Activated effector memory CD4-positive, alpha-beta T cell treated with anti-CD3 and anti-CD28 coated beads, Interleukin-2, amount 50 U/mL, for 16 hours (primary cell): ENCODE measurements around the gene EVX1.
A peak's percentile ranks its signal among the peaks of the same experiment; 100 is the strongest.

Experiments used
- DNase-seq: peaks from one replicate; pipeline ENCODE4 v3.0.0-alpha.2; 2020

EVX1 gene

DNA sequence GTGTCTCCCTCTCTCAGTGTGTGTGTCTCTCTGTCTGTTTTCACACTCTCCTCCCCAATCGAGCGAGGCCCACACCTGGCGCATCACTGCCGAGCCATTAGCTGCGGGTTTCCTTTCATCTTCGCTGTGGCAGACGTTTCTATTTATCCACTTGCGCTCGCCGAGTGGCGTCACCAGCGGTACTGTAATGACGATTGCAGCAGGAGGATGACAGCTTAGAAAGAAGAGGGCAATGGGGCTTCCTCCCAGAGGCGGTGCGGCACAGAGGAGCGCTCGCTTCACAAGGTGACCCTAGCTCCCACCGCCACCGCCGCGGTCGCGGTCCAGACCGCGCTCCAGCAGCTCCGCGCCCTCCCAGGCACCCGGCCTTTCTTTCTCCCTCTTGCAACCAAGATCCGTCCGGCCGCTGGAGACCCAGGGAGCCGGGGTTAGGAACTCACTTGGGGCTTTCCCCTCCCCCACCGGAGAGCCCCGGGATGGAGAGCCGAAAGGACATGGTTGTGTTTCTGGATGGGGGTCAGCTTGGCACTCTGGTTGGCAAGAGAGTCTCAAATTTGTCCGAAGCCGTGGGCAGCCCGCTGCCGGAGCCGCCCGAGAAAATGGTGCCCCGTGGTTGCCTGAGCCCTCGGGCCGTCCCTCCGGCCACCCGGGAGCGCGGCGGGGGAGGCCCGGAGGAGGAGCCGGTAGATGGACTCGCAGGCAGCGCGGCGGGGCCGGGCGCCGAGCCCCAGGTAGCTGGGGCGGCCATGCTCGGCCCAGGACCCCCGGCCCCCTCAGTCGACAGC, at the start of gene EVX1:
EVX1 (plus strand) TSS at position 248 of the 785 bp plus-strand sequence; CDS start at position 477, 229 bp downstream.
- no peak for DNase-seq

- peak; percentile 30 for DNase-seq
Observed at GRCh38 chr7:27193335-27194001, 49.1 kb upstream of the EVX1 start.

- DNase-seq, result no peak
Observed at GRCh38 chr7:27194002-27194352, 48.6 kb upstream of the EVX1 start.

GRCh38 chr7:27194686-27195379, 47.8 kb upstream of the EVX1 start:
- no peak for DNase-seq

DNA sequence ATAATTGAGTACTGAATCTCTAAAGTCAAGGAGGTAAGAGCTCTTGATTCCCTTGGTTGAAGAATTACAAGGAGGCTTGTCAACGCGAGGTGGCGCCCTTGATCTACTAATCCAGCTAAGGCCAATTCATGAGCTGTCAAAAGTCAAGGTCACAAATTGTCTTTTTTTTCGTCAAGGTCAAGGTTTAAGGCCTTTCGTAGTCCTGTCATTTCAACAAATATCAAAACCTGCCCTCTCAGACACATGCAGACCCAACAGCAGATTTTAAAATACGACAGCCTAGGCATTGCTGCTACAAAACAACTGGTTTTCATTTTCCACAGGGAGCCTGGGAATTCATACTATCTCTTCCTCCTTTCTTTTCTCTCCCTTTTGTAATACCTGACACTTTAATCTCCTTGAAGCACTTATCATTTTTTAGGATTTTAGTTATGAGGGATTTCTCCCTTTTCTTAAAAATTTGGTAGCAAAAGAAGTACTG, 46.3 kb upstream of the EVX1 start:
- peak; percentile 93 for DNase-seq

- DNase-seq, result no peak
Observed at GRCh38 chr7:27197137-27198042, 45.2 kb upstream of the EVX1 start.

GRCh38 chr7:27198138-27198841, 44.3 kb upstream of the EVX1 start:
- no peak for DNase-seq

- no peak for DNase-seq
Observed at GRCh38 chr7:27198871-27199801, 43.5 kb upstream of the EVX1 start.

DNA sequence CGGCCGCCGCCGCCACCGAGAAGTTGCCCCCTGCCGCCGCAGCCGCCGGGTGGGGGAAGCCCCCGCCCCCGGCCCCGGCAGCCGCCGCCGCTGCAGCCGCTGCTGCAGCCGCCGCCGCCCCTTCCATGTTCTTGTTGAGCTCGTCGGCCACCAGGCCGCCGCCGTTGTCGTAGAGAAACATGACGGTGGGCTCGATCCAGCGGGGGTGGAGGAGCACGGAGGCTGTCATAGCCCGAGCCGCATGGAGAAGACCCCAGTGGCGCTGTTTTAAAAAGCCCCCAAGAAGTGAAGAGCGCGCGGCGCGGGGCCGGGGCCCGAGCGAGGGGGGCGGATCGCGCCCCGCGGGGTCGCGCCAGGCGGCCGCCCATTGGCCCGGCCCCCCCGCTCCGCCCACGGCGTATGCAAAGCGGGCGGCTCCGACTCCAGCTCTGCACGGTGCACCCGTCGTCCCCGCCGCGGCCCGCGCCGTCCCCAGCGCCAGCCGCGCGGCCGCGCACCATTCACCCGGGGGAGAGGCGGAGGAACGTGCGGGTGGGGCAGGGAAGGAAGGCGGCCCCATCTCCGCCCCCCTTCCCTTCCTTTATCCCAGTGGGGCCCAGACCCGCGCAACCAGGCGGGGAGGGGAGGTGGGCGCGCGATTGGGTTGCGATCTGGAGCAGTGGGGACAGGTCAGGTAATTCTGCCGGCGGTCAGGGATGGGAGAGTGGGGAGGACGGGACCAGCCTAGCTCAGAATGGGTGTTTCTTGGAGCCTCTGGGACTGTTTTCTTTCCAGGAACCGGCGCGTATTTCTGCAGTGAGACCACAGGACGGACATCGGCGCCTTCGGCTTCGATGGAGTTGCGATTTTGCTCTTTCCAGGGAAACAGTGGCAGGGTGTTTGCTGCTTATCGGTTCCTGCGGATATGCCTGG, 42.5 kb upstream of the EVX1 start, which contains the start of gene HOXA13:
HOXA13 (minus strand) TSS at position 243 of the 912 bp plus-strand sequence; CDS start at position 229, 14 bp downstream.
- DNase-seq, result no peak

DNA sequence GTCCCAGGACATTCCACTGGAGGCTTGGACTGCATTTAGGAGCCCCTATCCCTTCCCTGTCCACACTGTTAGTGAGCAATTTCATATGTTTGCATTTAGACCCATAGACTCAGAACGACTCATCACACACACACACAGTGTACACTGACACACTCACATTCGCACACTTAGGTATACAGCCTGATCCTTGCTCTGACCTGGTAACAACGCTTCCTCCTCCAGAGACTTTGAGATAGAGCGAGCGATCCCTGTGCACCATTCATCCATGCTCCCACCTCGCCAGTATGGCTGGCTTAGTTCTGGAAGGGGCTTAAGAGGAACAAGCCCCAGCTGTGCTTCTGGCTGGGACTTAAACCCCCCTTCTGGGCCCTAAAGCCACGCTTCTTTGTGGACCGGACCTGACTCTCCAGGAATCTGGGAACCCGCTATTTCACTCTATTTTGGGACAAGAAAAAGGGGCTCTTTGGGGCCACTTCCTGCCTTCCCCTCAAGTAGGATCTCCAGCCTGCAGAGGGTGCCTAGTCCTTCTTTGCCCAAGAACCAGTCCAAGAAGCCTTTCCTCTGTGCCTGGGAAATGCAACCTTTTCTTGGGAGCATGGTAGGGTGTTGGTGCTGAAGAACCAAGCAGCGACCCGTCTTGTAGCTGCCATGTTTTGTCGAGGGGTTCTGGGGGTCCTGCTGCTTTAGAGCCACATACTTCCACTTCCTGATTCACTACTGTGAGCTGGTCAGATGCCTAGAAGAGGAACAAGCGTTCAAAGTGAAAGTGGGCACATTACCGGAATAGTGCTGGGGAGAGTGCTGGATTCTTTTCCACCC, 41.6 kb upstream of the EVX1 start:
- DNase-seq, result no peak

DNA sequence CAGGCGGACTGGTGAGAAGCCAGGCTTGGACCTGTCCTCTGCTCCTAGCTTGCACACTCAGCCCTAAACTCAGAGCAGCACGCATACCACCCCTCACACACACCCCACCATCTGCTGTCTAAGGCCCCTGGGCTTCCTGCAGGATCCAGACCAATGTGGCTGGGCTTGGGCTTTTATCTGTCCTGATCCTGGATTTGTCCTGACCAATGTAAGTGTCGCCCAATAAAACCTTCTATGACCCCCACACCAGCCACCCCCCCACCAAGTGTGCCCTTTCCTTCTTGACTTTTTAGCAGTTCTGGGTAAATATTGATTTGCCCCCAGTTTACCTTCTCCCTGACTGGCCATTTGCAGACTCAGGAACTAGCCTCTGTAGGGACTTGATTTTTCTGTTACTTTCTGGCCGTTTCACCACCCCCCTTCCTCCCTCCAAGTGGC, 41.0 kb upstream of the EVX1 start:
- no peak for DNase-seq

- DNase-seq, result no peak
Observed at GRCh38 chr7:27202018-27202861, 40.4 kb upstream of the EVX1 start.

- no peak for DNase-seq
Observed at GRCh38 chr7:27202862-27203134, 39.8 kb upstream of the EVX1 start.

DNA sequence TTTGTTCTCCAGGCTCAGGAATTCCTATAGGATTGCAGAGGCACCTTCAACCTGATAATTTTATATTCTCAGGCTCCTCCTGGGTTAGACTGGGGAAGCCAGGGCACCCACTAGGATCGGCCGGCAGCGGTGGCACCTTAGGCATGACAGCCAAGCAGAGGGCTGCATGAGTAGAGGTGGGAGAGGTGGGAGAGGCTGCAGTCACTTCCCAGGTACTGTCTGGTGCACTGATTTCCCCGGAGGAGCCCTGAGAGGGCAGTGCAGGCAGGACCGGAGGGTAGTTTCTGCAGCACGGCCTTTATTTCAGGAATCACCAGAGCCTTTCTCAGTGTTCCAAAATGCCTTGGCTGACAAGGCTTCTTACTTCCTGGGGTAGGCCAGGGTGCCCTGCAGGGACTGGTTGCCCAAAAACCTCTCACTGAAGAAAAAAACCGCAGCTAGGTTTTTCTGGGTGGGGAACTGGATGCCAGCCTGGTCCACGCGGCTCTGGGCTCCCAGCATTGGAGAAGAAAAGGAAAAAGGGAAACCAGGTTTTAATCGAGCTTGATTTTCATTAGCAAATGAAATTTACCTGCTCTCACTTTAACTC, 39.1 kb upstream of the EVX1 start:
- DNase-seq, result no peak

- no peak for DNase-seq
Observed at GRCh38 chr7:27203964-27204594, 38.5 kb upstream of the EVX1 start.

- DNase-seq, result no peak
Observed at GRCh38 chr7:27204851-27205322, 37.7 kb upstream of the EVX1 start.
